K562 (cell line): ENCODE results near the gene AHNAK. TPM values are rescaled to one million over a fixed set of nuclear protein-coding genes. Genes with fewer than 3 reads are reported as not detected.

Source experiments
- DIDO1 ChIP-seq: fragments of 450-650 bp; IDR thresholded peaks from 2 replicates; pipeline ENCODE4 v1.6.1; 2016; ENCODE audit warnings: low read depth, missing biosample characterization, missing genetic modification characterization
- E2F4 ChIP-seq: sonication (generic); formaldehyde crosslinking; IDR thresholded peaks from 2 replicates; pipeline ENCODE4 v1.8.0; 2022; ENCODE audit warnings: mild to moderate bottlenecking, low read depth, missing genetic modification reagents
- EHMT2 ChIP-seq: fragments of 450-650 bp; IDR thresholded peaks from 2 replicates; pipeline ENCODE4 v1.6.1; 2018; ENCODE audit warnings: antibody characterized with exemption
- FOXP1 ChIP-seq: sonication (generic); formaldehyde crosslinking; IDR thresholded peaks from 2 replicates; pipeline ENCODE4 v1.8.0; 2022; ENCODE audit warnings: mild to moderate bottlenecking, missing genetic modification reagents
- KLF10 ChIP-seq: fragments of 250-450 bp; sonication (Bioruptor Pico); IDR thresholded peaks from 2 replicates; pipeline ENCODE4 v1.6.1; 2021; ENCODE audit warnings: matching md5 sums
- MBD2 ChIP-seq: sonication (generic); IDR thresholded peaks from 2 replicates; pipeline ENCODE4 v1.6.1; 2016; ENCODE audit warnings: low read depth, borderline replicate concordance
- OTX1 ChIP-seq: fragments of 450-650 bp; formaldehyde crosslinking; IDR thresholded peaks from 2 replicates; pipeline ENCODE4 v1.4.0; 2022; ENCODE audit warnings: mild to moderate bottlenecking
- POLR2B ChIP-seq: fragments of 450-650 bp; IDR thresholded peaks from 2 replicates; pipeline ENCODE4 v1.6.1; 2018; ENCODE audit warnings: low read depth; ENCODE audit not compliant: partially characterized antibody
- SPI1 ChIP-seq: IDR thresholded peaks from 2 replicates; pipeline ENCODE4 v1.6.1; 2011; ENCODE audit warnings: low read depth, low read length, control low read depth, borderline replicate concordance
- THRA ChIP-seq: fragments of 450-650 bp; IDR thresholded peaks from 2 replicates; pipeline ENCODE4 v1.6.1; 2017; ENCODE audit warnings: mild to moderate bottlenecking, moderate library complexity
- XRCC4 ChIP-seq: IDR thresholded peaks from one replicate; pipeline ENCODE4 v1.6.1; 2011; ENCODE audit not compliant: insufficient read depth, insufficient read length; ENCODE audit errors: extremely low read depth
- YBX1 ChIP-seq: fragments of 450-650 bp; IDR thresholded peaks from 2 replicates; pipeline ENCODE4 v1.7.1; 2016; ENCODE audit warnings: mild to moderate bottlenecking
- ZNF274 ChIP-seq: IDR thresholded peaks from 2 replicates; pipeline ENCODE4 v1.6.1; 2011; ENCODE audit warnings: low read depth, mild to moderate bottlenecking, low read length, moderate library complexity, borderline replicate concordance
- ZNF316 ChIP-seq: fragments of 450-650 bp; IDR thresholded peaks from 2 replicates; pipeline ENCODE4 v1.6.1; 2016
- ZNF644 ChIP-seq: fragments of 200-800 bp; sonication (Bioruptor generic); IDR thresholded peaks from 2 replicates; pipeline ENCODE4 v1.6.1; 2016; ENCODE audit warnings: low read depth, missing genetic modification characterization, missing compliant biosample characterization
- polyA plus RNA-seq, 8 experiments: library from polyadenylated mRNA; depleted of rRNA in 4 of 8; stranded (reverse) in 5 of 8; unstranded in 3 of 8; fragments of >200 nt; fragmentation: Nextera tagmentation in 2 of 8; fragmentation: Illumina TruSeq in 1 of 8; extraction: Ambion mirVana in 2 of 8; extraction: Trizol in 1 of 8; gene quantifications; 2 replicates each; pipeline versions ENCODE4 v1.2.1 to v1.2.3, GENCODE V29; 2011 to 2014; ENCODE audit warnings: inconsistent platforms in 1 of 8, missing spikeins in 1 of 8
- total RNA-seq, 7 experiments: library from RNA; depleted of rRNA in 6 of 7; stranded (reverse); fragments of >200 nt in 6 of 7; fragmentation: Illumina TruSeq in 2 of 7; extraction: Trizol in 2 of 7; gene quantifications; 2 replicates each; pipeline versions ENCODE4 v1.2.1 to v1.2.3, GENCODE V29; 2011 to 2021; ENCODE audit warnings: low replicate concordance in 1 of 7
- TF ChIP-seq, protein P1 (sequence below): fragments of 450-650 bp; IDR thresholded peaks from 2 replicates; pipeline ENCODE4 v1.6.1; 2016; ENCODE audit warnings: low read depth, mild to moderate bottlenecking, moderate library complexity
- TF ChIP-seq, protein P2 (sequence below): fragments of 450-650 bp; IDR thresholded peaks from 2 replicates; pipeline ENCODE4 v1.7.1; 2018; ENCODE audit warnings: mild to moderate bottlenecking, low read depth; ENCODE audit not compliant: partially characterized antibody
- TF ChIP-seq, protein P3 (sequence below), 2 experiments: fragments of 450-650 bp in 1 of 2; sonication (generic) in 1 of 2; formaldehyde crosslinking in 1 of 2; IDR thresholded peaks in 1 of 2; conservative IDR thresholded peaks in 1 of 2; 2 replicates each; pipeline versions ENCODE4 v1.6.1 to v1.8.1; 2016 to 2023; ENCODE audit warnings: mild to moderate bottlenecking in 2 of 2, moderate library complexity in 2 of 2, inconsistent platforms in 1 of 2, missing genetic modification reagents in 1 of 2
- TF ChIP-seq, protein P4 (sequence below): fragments of 250-450 bp; sonication (Bioruptor Pico); IDR thresholded peaks from 2 replicates; pipeline ENCODE4 v1.8.0; 2021; ENCODE audit warnings: borderline replicate concordance, mild to moderate bottlenecking, moderate library complexity; ENCODE audit not compliant: poor library complexity, severe bottlenecking

Gene AHNAK
- total and polyA plus RNA-seq, 9 of the 15 experiments (the other 6 are each of a cell fraction or from before 2014, with no cell fraction given) = 1.5 to 89.7 (median 45.0) TPM

- TF ChIP-seq FOXP1 (CRISPR knock-in tag) (peak; percentile 92), ZNF274 (no peak), EHMT2 (peak; percentile 87), E2F4 (CRISPR knock-in tag) (no peak), SPI1 (peak; percentile 48; the same call in 1 of the 2 replicates), ZNF644 (peak; percentile 59; the same call in 1 of the 2 replicates), MBD2 (no peak), ZNF316 (0 out of 2 replicates have a peak, but pooled peaks have one; percentile 27), OTX1 (CRISPR knock-in tag) (peak; percentile 87; the same call in 1 of the 2 replicates), KLF10 (CRISPR knock-in tag) (no peak), XRCC4 (no peak), POLR2B (no peak), DIDO1 (tag) (peak; percentile 66; the same call in 1 of the 2 replicates), YBX1 (no peak), THRA (no peak)
- TF ChIP-seq, protein P1, sequence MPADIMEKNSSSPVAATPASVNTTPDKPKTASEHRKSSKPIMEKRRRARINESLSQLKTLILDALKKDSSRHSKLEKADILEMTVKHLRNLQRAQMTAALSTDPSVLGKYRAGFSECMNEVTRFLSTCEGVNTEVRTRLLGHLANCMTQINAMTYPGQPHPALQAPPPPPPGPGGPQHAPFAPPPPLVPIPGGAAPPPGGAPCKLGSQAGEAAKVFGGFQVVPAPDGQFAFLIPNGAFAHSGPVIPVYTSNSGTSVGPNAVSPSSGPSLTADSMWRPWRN = no peak
- TF ChIP-seq, protein P2, sequence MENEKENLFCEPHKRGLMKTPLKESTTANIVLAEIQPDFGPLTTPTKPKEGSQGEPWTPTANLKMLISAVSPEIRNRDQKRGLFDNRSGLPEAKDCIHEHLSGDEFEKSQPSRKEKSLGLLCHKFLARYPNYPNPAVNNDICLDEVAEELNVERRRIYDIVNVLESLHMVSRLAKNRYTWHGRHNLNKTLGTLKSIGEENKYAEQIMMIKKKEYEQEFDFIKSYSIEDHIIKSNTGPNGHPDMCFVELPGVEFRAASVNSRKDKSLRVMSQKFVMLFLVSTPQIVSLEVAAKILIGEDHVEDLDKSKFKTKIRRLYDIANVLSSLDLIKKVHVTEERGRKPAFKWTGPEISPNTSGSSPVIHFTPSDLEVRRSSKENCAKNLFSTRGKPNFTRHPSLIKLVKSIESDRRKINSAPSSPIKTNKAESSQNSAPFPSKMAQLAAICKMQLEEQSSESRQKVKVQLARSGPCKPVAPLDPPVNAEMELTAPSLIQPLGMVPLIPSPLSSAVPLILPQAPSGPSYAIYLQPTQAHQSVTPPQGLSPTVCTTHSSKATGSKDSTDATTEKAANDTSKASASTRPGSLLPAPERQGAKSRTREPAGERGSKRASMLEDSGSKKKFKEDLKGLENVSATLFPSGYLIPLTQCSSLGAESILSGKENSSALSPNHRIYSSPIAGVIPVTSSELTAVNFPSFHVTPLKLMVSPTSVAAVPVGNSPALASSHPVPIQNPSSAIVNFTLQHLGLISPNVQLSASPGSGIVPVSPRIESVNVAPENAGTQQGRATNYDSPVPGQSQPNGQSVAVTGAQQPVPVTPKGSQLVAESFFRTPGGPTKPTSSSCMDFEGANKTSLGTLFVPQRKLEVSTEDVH = peak; percentile 55
- TF ChIP-seq, protein P3, sequence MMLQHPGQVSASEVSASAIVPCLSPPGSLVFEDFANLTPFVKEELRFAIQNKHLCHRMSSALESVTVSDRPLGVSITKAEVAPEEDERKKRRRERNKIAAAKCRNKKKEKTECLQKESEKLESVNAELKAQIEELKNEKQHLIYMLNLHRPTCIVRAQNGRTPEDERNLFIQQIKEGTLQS (IDR thresholded peaks at IDR 0.05) = peak; percentile 80
- TF ChIP-seq, protein P3 (CRISPR knock-in tag; conservative IDR thresholded peaks at IDR 0.05) = no peak
- TF ChIP-seq, protein P4, sequence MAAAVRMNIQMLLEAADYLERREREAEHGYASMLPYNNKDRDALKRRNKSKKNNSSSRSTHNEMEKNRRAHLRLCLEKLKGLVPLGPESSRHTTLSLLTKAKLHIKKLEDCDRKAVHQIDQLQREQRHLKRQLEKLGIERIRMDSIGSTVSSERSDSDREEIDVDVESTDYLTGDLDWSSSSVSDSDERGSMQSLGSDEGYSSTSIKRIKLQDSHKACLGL = no peak
Observed at GRCh38 chr11:62553080-62553838, 6.7 kb upstream of the AHNAK start (continued).
